ENCODE measurements around the gene FNDC3B. TPM values are rescaled to one million over a fixed set of nuclear protein-coding genes. Genes with fewer than 3 reads are reported as not detected.

FNDC3B gene
- total RNA-seq, 2 experiments from 2014 or later, result 9.2 to 13.5 TPM

DNA sequence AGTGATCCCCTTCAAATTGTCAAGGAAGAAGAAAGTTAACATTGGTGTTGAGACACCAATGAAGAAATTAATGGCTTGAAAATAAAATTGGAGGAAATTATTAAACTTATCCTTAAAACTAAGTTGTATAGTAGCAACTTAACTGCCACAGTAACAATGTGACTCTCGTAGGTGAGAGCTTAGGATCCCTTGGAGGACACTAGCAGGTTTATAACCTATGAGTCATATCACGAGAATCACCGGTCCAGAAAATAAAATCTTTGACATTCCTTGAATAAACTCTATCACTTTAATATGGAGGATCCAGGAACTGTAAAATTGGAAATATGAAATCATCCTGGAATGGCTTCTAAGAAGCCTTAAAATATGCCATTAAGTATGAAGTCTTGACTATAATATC, 406.8 kb downstream of the FNDC3B start:
- Mint-ChIP-seq H3K4me1 (ENCODE audit: low read depth) (peaks cover 30% of the 10 kb centered on the region), H3K9me3 (no peaks in the 10 kb centered on the region), H3K4me3 (no peak overlapping the region), H3K36me3 (ENCODE audit: low read depth) (peaks cover 1% of the 10 kb centered on the region), H3K27ac (no peak overlapping the region), H3K27me3 (ENCODE audit: low read depth) (peaks cover 60% of the 10 kb centered on the region)
- intact Hi-C loops (cut with micrococcal nuclease), result no loop called here
- CTCF ChIA-PET, result interaction anchor here (1.5 kb wide), 1 partner anchor 9 kb away, joined by 4 read pairs; no protein-coding TSS in a partner anchor
- no peak for DNase-seq

DNA sequence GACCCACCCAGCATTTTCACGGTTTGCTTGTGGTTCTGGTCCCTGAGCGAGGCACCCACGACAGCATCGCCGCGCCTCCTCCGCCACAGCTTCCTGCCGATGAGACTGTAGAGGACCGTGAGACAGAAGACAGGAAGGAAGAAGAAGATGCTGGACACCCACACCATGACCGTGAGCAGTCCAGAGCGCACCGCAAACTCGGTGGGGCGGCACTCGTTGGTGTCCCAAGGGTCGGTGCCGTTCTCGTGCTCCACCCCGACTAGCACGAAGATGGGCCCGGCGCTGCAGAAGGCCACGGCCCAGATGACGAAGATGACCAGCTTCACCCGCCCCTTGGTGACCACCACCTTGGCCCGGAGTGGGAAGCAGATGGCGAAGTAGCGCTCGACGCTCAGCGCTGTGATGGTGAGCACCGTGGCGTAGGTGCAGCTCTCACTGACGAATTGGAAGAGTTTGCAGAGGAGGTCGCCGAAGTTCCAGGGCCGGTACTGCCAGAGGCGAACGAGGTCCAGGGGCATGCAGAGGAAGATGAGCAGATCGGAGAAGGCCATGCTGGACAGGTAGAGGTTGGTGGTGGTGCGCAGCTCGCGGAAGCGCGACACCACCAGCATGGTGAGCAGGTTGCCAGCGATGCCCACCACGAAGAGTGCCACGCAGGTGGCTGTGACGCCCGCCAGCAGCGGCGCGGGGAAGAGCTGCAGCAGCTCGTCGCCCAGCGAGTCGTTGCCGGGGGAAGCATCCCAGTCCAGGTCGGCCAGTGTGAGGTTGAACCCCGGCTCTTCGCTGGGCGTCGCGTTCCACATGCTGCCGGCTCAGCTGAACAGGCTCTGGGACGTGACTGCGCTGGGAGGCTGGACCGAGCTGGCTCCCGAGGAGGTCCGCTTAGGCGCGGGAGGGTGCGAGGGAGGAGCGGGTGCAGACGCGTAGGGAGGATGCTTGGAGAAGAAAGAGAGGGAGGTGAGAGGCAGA, 408.5 kb downstream of the FNDC3B start, which contains the start of gene GHSR:
TSS of gene GHSR (minus strand) at position 846 of the 969 bp plus-strand sequence. CDS start at position 803, 43 bp downstream.
- Mint-ChIP-seq H3K27me3 (ENCODE audit: low read depth) (peaks cover 60% of the 10 kb centered on the region), H3K9me3 (no peaks in the 10 kb centered on the region), H3K36me3 (ENCODE audit: low read depth) (peaks cover 1% of the 10 kb centered on the region), H3K27ac (no peak within 1 kb of the TSS), H3K4me3 (peak within 1 kb of the TSS; percentile 61), H3K4me1 (ENCODE audit: low read depth) (peaks cover 30% of the 10 kb centered on the region)
- DNase-seq, result no peak
- intact Hi-C loops (cut with micrococcal nuclease), result no loop called here
- CTCF ChIA-PET, result interaction anchor here (0.9 kb wide), 1 partner anchor 14 kb away, joined by 3 read pairs; no protein-coding TSS in a partner anchor

DNA sequence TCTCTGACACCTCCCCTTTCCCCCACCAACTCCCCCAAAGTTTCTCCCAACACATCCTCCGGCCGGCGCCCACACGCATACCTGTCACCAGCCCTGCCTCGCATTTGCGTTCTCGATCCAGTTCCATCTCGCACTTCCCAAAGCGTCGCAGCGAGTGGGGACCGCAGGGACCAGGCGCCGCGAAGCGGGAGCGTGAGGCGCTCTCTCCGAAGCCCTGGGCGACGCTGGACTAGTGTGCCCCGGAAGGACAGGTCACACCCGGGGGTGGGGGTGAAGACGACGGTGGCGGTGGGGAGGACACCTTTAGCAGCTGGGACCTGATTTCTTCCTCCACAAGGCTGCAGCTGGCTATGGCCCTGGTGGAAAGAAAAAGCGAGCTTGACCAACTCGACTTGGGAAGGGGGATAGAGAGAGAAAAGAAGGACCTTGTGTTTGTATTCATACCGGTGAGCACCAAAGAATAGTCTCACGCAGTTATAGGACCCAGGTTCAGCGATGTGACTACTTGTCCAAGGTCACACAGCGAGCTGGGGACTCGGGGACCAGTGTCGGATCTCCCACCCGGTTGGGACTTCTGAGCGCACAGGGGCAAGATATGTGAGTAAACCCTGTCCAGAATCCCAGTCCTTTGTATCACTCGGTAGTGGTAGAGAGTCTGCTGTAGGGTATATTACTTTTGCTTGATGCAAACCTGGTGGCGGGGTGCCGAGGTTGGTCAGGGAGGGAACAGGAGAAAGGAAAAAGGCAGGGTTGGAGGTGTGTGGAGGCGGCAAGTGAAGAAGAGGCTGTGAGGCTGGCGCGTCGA, 409.5 kb downstream of the FNDC3B start:
- intact Hi-C loops (cut with micrococcal nuclease), result no loop called here
- CTCF ChIA-PET, result no interaction called here
- Mint-ChIP-seq H3K4me3 (peak overlapping the region; percentile 17), H3K9me3 (no peaks in the 10 kb centered on the region), H3K27me3 (ENCODE audit: low read depth) (peaks cover 60% of the 10 kb centered on the region), H3K4me1 (ENCODE audit: low read depth) (peaks cover 30% of the 10 kb centered on the region), H3K27ac (no peak overlapping the region), H3K36me3 (ENCODE audit: low read depth) (peaks cover 1% of the 10 kb centered on the region)
- no peak for DNase-seq

DNA sequence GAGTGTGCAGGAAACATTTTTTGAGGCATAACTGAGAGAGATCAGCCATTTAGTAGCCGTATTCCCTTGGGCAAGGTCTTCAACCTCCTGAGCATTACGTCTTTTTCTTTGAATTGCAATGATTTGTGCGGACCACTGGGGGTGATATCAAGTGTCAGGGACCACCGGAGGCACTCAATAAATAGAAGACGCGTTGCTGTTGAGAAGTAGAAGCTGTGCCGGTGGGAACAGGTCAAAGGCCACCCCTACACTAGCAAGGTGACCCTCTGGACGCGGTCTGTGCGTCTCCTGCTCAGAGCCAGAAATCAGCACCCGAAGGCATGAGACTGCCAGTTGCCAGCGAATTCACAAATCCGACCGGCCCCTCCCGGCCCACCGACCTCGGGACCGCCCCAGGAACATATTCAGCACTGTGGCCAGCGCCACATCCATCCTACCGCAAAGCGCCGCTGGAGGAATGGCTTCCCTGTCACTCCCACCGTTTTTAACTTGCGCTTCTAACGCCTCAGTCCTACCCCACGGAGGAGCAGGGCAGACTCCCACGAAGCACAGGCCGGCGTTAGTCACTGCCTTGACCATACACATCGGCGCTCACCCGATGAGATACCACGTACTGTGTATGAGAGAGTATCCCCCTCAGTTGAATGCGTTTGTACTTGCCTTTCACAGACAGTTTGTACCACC, 410.2 kb downstream of the FNDC3B start:
- intact Hi-C loops (cut with micrococcal nuclease), result no loop called here
- Mint-ChIP-seq H3K9me3 (no peaks in the 10 kb centered on the region), H3K27me3 (ENCODE audit: low read depth) (peaks cover 60% of the 10 kb centered on the region), H3K36me3 (ENCODE audit: low read depth) (peaks cover 1% of the 10 kb centered on the region), H3K4me1 (ENCODE audit: low read depth) (peaks cover 30% of the 10 kb centered on the region), H3K4me3 (no peak overlapping the region), H3K27ac (no peak overlapping the region)
- peak; percentile 50 for DNase-seq
- CTCF ChIA-PET, result interaction anchor here (1.9 kb wide), 1 partner anchor 12 kb away, joined by 6 read pairs; no protein-coding TSS in a partner anchor

Other genes starting within 250 kb of the FNDC3B start
- under 1 TPM in 1 of 2 experiments, not detected in 1; 0.25 TPM for gene PLD1, start 229.1 kb upstream of the FNDC3B start, total RNA-seq
- not detected for gene TMEM212, start 196.2 kb upstream of the FNDC3B start, total RNA-seq